Immature natural killer cell (primary cell): Measurements from ENCODE around the gene PPP1R1C. TPM values are rescaled to one million over a fixed set of nuclear protein-coding genes. Genes with fewer than 3 reads are reported as not detected.
"Not testable (repeated sequence)": the region's sequence is repeated elsewhere in the genome, so short reads cannot be mapped to it uniquely, and the experiment has no call there.

Source experiments
- DNase-seq, 3 donors: peaks; one replicate each; pipeline ENCODE4 v3.0.0; 2022; ENCODE audit warnings: mixed read lengths in 1 of 3
- H3K27ac Mint-ChIP-seq, 6 donors: one replicate each; pipeline ENCODE4 v1.8.0; 2020; ENCODE audit warnings: mixed read lengths in 6 of 6, mild to moderate bottlenecking in 5 of 6, inconsistent platforms in 4 of 6, moderate library complexity in 3 of 6
- H3K27me3 Mint-ChIP-seq, 3 donors: one replicate each; pipeline ENCODE4 v1.8.0; 2020 to 2021; ENCODE audit warnings: low read depth in 3 of 3, mild to moderate bottlenecking in 3 of 3, mixed read lengths in 3 of 3, moderate library complexity in 3 of 3, inconsistent platforms in 1 of 3
- H3K36me3 Mint-ChIP-seq, 3 donors: one replicate each; pipeline ENCODE4 v1.8.0; 2020; ENCODE audit warnings: mixed read lengths in 3 of 3, inconsistent platforms in 2 of 3, mild to moderate bottlenecking in 2 of 3
- H3K4me1 Mint-ChIP-seq, 2 donors: one replicate each; pipeline ENCODE4 v1.8.0; 2020; ENCODE audit warnings: inconsistent platforms in 2 of 2, mild to moderate bottlenecking in 2 of 2, mixed read lengths in 2 of 2, moderate library complexity in 1 of 2
- H3K4me3 Mint-ChIP-seq, 5 donors: one replicate each; pipeline ENCODE4 v1.8.0; 2020; ENCODE audit warnings: mild to moderate bottlenecking in 5 of 5, mixed read lengths in 5 of 5, inconsistent platforms in 3 of 5, moderate library complexity in 3 of 5
- H3K9me3 Mint-ChIP-seq, 6 donors: one replicate each; pipeline ENCODE4 v1.8.0; 2020; ENCODE audit warnings: mild to moderate bottlenecking in 6 of 6, mixed read lengths in 6 of 6, inconsistent platforms in 4 of 6, moderate library complexity in 3 of 6
- polyA plus RNA-seq, 3 donors: library from polyadenylated mRNA; unstranded; fragments of 300-500 nt; fragmentation: Illumina TruSeq; gene quantifications; one replicate each; pipeline ENCODE4 v1.2.3, GENCODE V29; 2021

PPP1R1C gene
- polyA plus RNA-seq, 3 donors from 2014 or later: not detected

DNA sequence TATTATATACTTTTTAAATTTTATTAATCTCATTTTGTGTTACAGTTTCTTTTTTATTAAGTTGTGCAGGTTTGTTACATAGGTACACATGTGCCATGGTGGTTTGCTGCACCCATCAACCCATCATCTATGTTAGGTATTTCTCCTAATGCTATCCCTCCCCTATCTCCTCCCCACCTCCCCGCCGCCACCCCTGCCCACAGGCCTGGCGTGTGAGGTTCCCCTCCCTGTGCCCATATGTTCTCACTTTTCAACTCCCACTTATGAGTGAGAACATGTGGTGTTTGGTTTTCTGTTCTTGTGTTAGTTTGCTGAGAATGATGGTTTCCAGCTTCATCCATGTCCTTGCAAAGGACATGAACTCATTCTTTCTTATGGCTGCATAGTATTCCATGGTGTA is 29.8 kb upstream of the PPP1R1C start:
- H3K4me3 Mint-ChIP-seq, H3K36me3 Mint-ChIP-seq, H3K27ac Mint-ChIP-seq, DNase-seq, H3K9me3 Mint-ChIP-seq: not testable (repeated sequence)
- peaks cover 9 to 14% of the 10 kb centered on the region in 2 donors for H3K4me1 Mint-ChIP-seq
- peaks cover 0 to 16% (median 0%) of the 10 kb centered on the region in 3 donors for H3K27me3 Mint-ChIP-seq

DNA sequence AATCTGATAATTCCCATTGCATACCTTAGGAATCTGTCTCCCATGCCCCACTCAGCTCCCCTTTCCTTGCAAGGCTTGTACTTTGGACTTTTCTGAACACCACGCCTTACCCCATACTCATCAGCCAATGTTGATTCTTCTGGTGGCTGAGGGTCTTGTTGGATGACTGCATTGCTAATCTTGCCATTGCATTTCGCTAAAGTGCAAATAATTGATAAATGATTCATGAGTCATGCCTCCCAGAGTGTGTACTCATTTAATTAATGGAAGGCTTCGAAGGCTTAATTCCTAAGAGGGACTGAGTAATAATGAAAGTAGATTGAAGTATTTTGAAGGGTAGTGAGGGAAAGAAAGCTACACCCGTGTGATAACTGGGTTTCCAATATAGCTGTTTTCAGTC is 28.0 kb upstream of the PPP1R1C start:
- peaks cover 9 to 14% of the 10 kb centered on the region in 2 donors for H3K4me1 Mint-ChIP-seq
- peaks cover 0 to 16% (median 3%) of the 10 kb centered on the region in 3 donors for H3K27me3 Mint-ChIP-seq
- no peaks in the 10 kb centered on the region for H3K9me3 Mint-ChIP-seq
- no peak overlapping the region for H3K4me3 Mint-ChIP-seq
- no peaks in the 10 kb centered on the region for H3K36me3 Mint-ChIP-seq
- no peak for DNase-seq
- no peak overlapping the region for H3K27ac Mint-ChIP-seq

GRCh38 chr2:181958726-181959125 is 26.9 kb upstream of the PPP1R1C start:
- Mint-ChIP-seq H3K4me3 (no peak overlapping the region), H3K4me1 (peaks cover 9 to 11% of the 10 kb centered on the region in 2 donors), H3K27ac (no peak overlapping the region), H3K27me3 (peaks cover 0 to 16% (median 3%) of the 10 kb centered on the region in 3 donors), H3K9me3 (no peaks in the 10 kb centered on the region), H3K36me3 (no peaks in the 10 kb centered on the region)
- DNase-seq: no peak

DNA sequence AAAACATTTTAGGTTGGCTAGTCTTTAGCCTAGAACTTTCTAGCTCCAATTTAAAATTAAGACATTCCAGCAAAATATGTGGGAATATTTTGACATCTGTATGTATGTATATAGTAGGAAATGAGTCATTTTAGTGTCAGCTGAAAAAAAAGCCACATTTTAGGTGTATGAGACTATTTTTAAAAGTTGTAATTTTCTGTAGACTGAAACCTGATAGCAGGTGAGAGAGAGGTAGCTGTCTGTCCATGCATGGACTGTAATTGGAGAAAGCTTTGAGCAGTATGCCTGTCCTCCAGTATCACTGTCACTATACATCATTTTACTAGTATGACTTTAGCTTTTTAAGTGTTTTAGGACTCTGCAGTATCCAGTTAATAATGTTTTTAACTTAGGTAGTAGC is 26.1 kb upstream of the PPP1R1C start:
- DNase-seq: no peak
- Mint-ChIP-seq H3K27ac (no peak overlapping the region), H3K36me3 (no peaks in the 10 kb centered on the region), H3K4me3 (no peak overlapping the region), H3K4me1 (peaks cover 2 to 4% of the 10 kb centered on the region in 2 donors), H3K9me3 (no peaks in the 10 kb centered on the region), H3K27me3 (peaks cover 0 to 14% (median 3%) of the 10 kb centered on the region in 3 donors)

GRCh38 chr2:181961167-181961566 is 24.5 kb upstream of the PPP1R1C start:
- not testable (repeated sequence) for DNase-seq, H3K4me3 Mint-ChIP-seq, H3K4me1 Mint-ChIP-seq, H3K36me3 Mint-ChIP-seq, H3K9me3 Mint-ChIP-seq, H3K27ac Mint-ChIP-seq
- peaks cover 0 to 13% (median 3%) of the 10 kb centered on the region in 3 donors for H3K27me3 Mint-ChIP-seq

GRCh38 chr2:181962142-181962541 is 23.5 kb upstream of the PPP1R1C start:
- H3K27me3 Mint-ChIP-seq: peaks cover 1 to 12% (median 4%) of the 10 kb centered on the region in 3 donors
- no peak for DNase-seq
- H3K36me3 Mint-ChIP-seq: no peaks in the 10 kb centered on the region
- no peak overlapping the region for H3K27ac Mint-ChIP-seq
- no peaks in the 10 kb centered on the region for H3K4me1 Mint-ChIP-seq
- peaks cover 0 to 5% (median 0%) of the 10 kb centered on the region in 6 donors for H3K9me3 Mint-ChIP-seq
- H3K4me3 Mint-ChIP-seq: no peak overlapping the region

DNA sequence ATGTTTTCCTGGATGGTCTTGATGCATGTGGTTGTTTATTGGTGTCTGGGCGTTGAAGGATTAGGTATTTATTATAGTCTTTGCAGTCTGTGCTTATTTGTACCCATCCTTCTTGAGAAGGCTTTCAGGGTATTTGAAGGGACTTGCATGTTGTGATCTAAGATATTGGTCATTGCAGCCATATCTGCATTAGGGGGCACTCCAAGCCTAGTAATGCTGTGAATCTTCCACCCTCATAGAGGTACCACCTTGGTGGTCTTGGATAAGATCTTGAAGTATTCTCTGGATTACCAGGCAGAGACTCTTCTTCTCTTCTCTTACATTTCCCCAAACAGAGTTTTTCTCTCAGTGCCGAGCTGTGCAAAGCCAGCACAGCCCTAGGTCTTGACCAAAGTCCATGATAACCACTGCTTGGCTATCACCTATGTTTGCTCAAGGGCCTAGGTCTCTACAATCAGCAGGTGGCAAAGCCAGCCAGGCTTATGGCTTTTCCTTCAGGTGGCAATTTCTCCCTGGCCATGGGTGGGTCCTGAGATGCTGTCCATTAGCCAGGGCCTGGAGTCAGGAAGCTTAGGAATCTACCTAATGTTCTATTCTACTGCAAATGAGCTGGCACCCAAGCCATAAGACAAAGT is 15.4 kb upstream of the PPP1R1C start:
- Mint-ChIP-seq H3K9me3 (peaks cover 0 to 6% (median 3%) of the 10 kb centered on the region in 6 donors), H3K4me1 (no peaks in the 10 kb centered on the region), H3K27ac (no peak overlapping the region), H3K27me3 (peaks cover 1 to 12% (median 8%) of the 10 kb centered on the region in 3 donors), H3K4me3 (no peak overlapping the region), H3K36me3 (no peaks in the 10 kb centered on the region)
- no peak for DNase-seq

DNA sequence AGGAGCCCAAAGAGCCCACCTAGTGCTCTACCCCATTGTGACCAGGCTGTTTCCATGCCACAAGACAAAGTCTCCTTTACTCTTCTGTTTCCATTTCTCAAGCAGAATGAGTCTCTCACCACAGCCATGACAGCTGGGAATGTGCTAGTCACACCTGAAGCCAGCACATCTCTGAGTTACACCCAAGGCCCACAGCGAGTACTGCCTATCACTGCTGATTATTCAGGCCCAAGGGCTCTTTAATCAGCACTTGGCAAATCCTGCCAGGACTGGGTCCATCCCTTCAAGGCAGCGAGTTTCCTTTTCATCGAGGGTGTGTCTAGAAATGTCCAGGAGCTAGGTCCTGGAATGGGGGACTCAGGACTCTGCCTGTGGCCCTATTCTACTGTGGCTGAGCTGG is 14.6 kb upstream of the PPP1R1C start:
- no peaks in the 10 kb centered on the region for H3K4me1 Mint-ChIP-seq
- no peaks in the 10 kb centered on the region for H3K36me3 Mint-ChIP-seq
- peaks cover 0 to 6% (median 3%) of the 10 kb centered on the region in 6 donors for H3K9me3 Mint-ChIP-seq
- H3K4me3 Mint-ChIP-seq: no peak overlapping the region
- DNase-seq: no peak
- H3K27me3 Mint-ChIP-seq: peaks cover 1 to 12% (median 8%) of the 10 kb centered on the region in 3 donors
- no peak overlapping the region for H3K27ac Mint-ChIP-seq

DNA sequence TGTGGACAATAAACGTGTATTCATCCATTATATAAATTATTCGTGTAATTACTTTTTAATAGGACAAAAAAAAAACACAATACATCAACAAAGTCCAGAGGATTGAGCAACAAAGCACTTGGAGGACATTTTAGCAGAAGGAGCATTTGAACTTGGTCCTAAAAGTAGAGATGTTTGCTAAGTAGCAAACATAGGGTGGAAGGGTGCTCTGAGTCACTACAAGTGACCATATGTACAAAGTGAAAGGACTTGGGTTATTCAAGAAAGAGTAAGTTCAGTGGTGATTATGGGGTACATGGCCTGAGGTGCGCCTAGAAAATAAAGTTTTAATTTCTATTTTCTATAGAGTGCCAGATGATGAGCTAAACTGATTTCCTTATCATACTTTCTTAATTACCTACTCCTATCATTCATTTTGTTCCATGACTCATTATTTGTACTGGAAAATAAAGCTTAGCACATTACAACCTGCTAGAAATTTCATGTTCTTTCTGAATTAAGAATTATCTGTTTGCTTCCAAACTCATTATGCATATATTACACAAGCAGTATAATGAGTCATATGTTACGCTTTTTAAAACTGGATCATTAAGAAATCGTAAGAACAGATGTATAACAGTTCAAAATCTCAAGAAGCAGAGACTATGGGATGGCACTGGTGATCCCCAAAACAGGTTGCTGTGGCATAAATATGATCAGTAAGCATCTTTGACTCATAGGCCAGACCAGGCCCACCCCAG is 13.1 kb upstream of the PPP1R1C start:
- Mint-ChIP-seq H3K9me3 (peaks cover 0 to 6% (median 0%) of the 10 kb centered on the region in 6 donors), H3K4me1 (no peaks in the 10 kb centered on the region), H3K36me3 (no peaks in the 10 kb centered on the region), H3K27ac (no peak overlapping the region), H3K27me3 (peaks cover 0 to 8% (median 8%) of the 10 kb centered on the region in 3 donors), H3K4me3 (no peak overlapping the region)
- DNase-seq: no peak

GRCh38 chr2:181973171-181973783 is 12.4 kb upstream of the PPP1R1C start:
- Mint-ChIP-seq H3K9me3 (peaks cover 0 to 6% (median under 1%) of the 10 kb centered on the region in 6 donors), H3K27ac (no peak overlapping the region), H3K27me3 (peaks cover 0 to 5% (median 4%) of the 10 kb centered on the region in 3 donors), H3K4me1 (no peaks in the 10 kb centered on the region), H3K36me3 (no peaks in the 10 kb centered on the region), H3K4me3 (no peak overlapping the region)
- no peak for DNase-seq

DNA sequence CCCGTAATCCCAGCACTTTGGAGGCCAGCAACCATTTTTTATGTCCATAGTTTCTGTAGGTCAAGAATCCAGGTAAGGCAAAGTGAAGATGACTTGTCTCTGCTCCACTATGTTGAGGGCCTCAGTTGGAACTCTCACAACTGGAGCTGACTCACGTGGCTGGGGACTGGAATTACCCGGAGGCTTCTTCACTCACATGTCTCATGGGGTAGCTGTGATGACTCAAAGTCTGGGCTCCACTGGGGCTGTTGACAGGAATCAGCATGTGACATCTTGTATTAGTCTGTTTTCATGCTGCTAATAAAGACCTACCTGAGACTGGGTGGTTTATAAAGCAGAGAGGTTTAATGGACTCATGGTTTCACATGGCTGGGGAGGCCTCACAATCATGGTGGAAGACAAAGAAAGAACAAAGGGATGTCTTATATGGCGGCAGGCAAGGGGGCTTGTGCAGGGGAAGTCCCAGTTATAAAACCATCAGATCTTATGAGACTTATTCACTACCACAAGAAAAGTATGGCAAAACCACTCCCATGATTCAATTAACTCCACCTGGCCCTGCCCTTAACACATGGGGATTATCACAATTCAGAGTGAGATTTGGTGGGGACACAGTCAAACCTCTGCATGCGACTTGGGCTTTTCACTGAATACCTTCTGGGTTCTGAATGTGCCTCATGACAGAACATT is 7.8 kb upstream of the PPP1R1C start:
- Mint-ChIP-seq H3K27ac (no peak overlapping the region), H3K9me3 (peaks cover 0 to 2% (median 0%) of the 10 kb centered on the region in 6 donors), H3K4me1 (no peaks in the 10 kb centered on the region), H3K4me3 (no peak overlapping the region), H3K27me3 (peaks cover 0 to 11% (median 3%) of the 10 kb centered on the region in 3 donors), H3K36me3 (no peaks in the 10 kb centered on the region)
- DNase-seq: no peak

DNA sequence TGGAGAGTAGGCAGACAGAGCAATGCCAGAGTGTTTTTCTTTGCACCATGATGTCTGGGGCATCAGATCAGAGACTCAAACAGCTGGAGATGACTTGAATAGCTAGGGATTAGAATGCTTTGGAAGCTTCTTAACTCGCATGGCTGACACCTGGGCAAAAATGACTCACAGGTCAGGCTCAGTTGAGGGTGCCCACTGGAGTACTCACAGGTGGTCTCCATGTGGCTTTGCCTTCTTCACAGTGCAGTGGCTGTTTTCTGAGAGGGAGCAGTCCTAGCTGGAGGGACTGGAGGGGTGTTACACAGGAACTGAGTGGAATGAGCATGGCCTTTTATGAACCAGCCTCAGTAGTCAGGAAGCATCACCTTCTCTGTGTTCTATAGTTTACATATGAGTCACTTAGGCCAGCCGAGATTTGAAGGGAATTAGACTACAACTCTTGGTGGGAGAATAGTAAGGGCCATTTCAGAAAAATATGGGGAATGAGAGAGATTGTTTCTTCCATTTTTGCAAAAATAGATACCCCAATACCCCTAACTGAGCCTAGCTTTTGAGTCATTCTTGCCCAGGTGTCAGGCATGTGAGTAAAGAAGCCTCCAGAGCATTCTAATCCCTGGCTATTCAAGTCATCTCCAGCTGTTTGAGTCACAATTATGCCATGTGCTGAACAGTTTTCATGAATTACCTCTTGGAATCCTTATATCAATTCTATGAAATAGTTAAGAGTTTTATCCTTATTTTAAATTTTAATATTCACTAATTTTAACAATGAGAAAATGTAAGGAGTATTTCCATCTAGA is 7.1 kb upstream of the PPP1R1C start:
- Mint-ChIP-seq H3K4me3 (no peak overlapping the region), H3K4me1 (no peaks in the 10 kb centered on the region), H3K27ac (no peak overlapping the region), H3K36me3 (no peaks in the 10 kb centered on the region), H3K9me3 (peaks cover 0 to 2% (median 0%) of the 10 kb centered on the region in 6 donors), H3K27me3 (peaks cover 0 to 16% (median 3%) of the 10 kb centered on the region in 3 donors)
- DNase-seq: no peak

- Mint-ChIP-seq H3K27ac (no peak overlapping the region), H3K4me3 (no peak overlapping the region), H3K27me3 (peaks cover 0 to 16% (median 2%) of the 10 kb centered on the region in 3 donors), H3K9me3 (no peaks in the 10 kb centered on the region), H3K36me3 (no peaks in the 10 kb centered on the region), H3K4me1 (no peaks in the 10 kb centered on the region)
- DNase-seq: no peak
These were observed 1.6 kb upstream of the PPP1R1C start for GRCh38 chr2:181984060-181984459.
